Testis (tissue), 3 donors: Measurements from ENCODE around the gene YPEL2. TPM values are rescaled to one million over a fixed set of nuclear protein-coding genes. Genes with fewer than 3 reads are reported as not detected.
"Not testable (repeated sequence)": the region's sequence is repeated elsewhere in the genome, so short reads cannot be mapped to it uniquely, and the experiment has no call there.

Source experiments
- DNase-seq: peaks from one replicate; pipeline ENCODE4 v3.0.0-alpha.2; 2019
- H3K27ac ChIP-seq, 2 donors: fragments of 200-600 bp; sonication (generic); one replicate each; pipeline ENCODE4 v1.5.1; 2019
- H3K27me3 ChIP-seq: fragments of 200-600 bp; sonication (generic); one replicate; pipeline ENCODE4 v1.5.1; 2019
- H3K36me3 ChIP-seq: fragments of 200-600 bp; sonication (generic); one replicate; pipeline ENCODE4 v1.5.1; 2017; ENCODE audit warnings: low read depth; ENCODE audit errors: missing control alignments
- H3K4me1 ChIP-seq: fragments of 200-600 bp; sonication (generic); one replicate; pipeline ENCODE4 v1.5.1; 2019
- H3K4me3 ChIP-seq, 2 donors: fragments of 200-600 bp; sonication (generic); one replicate each; pipeline ENCODE4 v1.5.1; 2017 to 2019
- H3K9me3 ChIP-seq: fragments of 200-600 bp; sonication (generic); one replicate; pipeline ENCODE4 v1.5.1; 2017
- CTCF ChIP-seq, 3 experiments: fragments of 450-650 bp in 2 of 3; fragments of 200-600 bp in 1 of 3; sonication (generic) in 1 of 3; IDR thresholded peaks; one replicate each; pipeline ENCODE4 v1.5.1; 2016 to 2019; ENCODE audit warnings: antibody characterized with exemption in 3 of 3, mild to moderate bottlenecking in 2 of 3, moderate library complexity in 1 of 3
- POLR2A ChIP-seq: fragments of 450-650 bp; IDR thresholded peaks from one replicate; pipeline ENCODE4 v1.6.1; 2017; ENCODE audit warnings: antibody characterized with exemption, mild to moderate bottlenecking, moderate library complexity
- WGBS, 2 donors: methylation state at CpG; one replicate each; pipeline ENCODE4 v1.1.5; 2018; 5-methylcytosine and 5-hydroxymethylcytosine counted together
- intact Hi-C: fragments of 100-400 bp; cut with DNase I; formaldehyde crosslinking; loops from one replicate; pipeline ENCODE4 v1.15.1; 2023; ENCODE audit warnings: low total_unique reads
- polyA plus RNA-seq: library from polyadenylated mRNA; stranded (reverse); fragments of 350-450 nt; fragmentation: Illumina TruSeq; extraction: RNeasy Lipid Tissue Mini Kit (QIAGEN cat#74804); gene quantifications from one replicate; pipeline ENCODE4 v1.2.3, GENCODE V29; 2014; ENCODE audit warnings: low read depth, low replicate concordance; ENCODE audit not compliant: insufficient read depth
- total RNA-seq, 2 donors: library from RNA; depleted of rRNA; stranded (reverse); fragments of >200 nt; gene quantifications; one replicate each; pipeline ENCODE4 v1.2.3, GENCODE V29; 2016

Gene YPEL2
- total and polyA plus RNA-seq, 3 donors from 2014 or later = 20.5 to 48.3 (median 39.8) TPM

GRCh38 chr17:59299400-59300092, 31.9 kb upstream of the YPEL2 start:
- Histone ChIP-seq H3K27me3 (no peaks in the 10 kb centered on the region), H3K27ac (no peak overlapping the region), H3K4me3 (no peak overlapping the region), H3K36me3 (no peaks in the 10 kb centered on the region), H3K9me3 (no peaks in the 10 kb centered on the region), H3K4me1 (peaks cover 3% of the 10 kb centered on the region)
- 92 to 98% methylated on average over 2 of the region's 2 CpGs for WGBS, 2 donors
- no peak for DNase-seq
- intact Hi-C loops = no loop called here
- TF ChIP-seq CTCF (IDR thresholded peaks at IDR 0.05) (no peak), POLR2A (no peak)

- Histone ChIP-seq H3K9me3 (no peaks in the 10 kb centered on the region), H3K27me3 (no peaks in the 10 kb centered on the region), H3K36me3 (no peaks in the 10 kb centered on the region), H3K27ac (no peak overlapping the region), H3K4me1 (peaks cover 3% of the 10 kb centered on the region), H3K4me3 (no peak overlapping the region)
- DNase-seq = no peak
- TF ChIP-seq CTCF (IDR thresholded peaks at IDR 0.05) = no peak
- no peak for TF ChIP-seq POLR2A
- WGBS, 2 donors = 83 to 86% methylated on average over 5 of the region's 5 CpGs
- intact Hi-C loops = no loop called here
These were observed 30.5 kb upstream of the YPEL2 start for GRCh38 chr17:59300941-59301340.

DNA sequence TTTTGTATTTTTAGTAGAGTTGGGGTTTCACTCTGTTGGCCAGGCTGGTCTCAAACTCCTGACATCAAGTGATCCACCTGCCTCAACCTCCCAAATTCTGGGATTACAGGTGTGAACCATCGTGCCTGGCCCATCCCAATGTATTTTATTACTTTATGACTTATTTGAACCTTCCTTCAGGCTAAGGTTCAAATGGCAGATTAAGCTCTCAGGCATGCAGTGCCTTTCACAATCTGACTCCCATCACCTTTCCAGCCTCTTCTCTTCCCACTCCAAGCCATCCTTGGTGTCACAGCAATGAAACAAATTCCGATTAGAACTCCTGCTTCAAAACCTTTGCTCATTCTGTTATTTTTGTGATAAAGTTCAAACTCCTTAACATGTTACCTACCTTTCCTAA, 26.6 kb upstream of the YPEL2 start:
- no peak for DNase-seq
- H3K27me3 ChIP-seq = no peaks in the 10 kb centered on the region
- H3K27ac ChIP-seq = no peak overlapping the region
- no peak for TF ChIP-seq CTCF (IDR thresholded peaks at IDR 0.05)
- TF ChIP-seq POLR2A = no peak
- intact Hi-C loops = no loop called here
- H3K4me3 ChIP-seq = no peak overlapping the region
- no peaks in the 10 kb centered on the region for H3K4me1 ChIP-seq
- no peaks in the 10 kb centered on the region for H3K36me3 ChIP-seq
- no peaks in the 10 kb centered on the region for H3K9me3 ChIP-seq
- 85 to 91% methylated on average over 2 of the region's 2 CpGs for WGBS, 2 donors

DNA sequence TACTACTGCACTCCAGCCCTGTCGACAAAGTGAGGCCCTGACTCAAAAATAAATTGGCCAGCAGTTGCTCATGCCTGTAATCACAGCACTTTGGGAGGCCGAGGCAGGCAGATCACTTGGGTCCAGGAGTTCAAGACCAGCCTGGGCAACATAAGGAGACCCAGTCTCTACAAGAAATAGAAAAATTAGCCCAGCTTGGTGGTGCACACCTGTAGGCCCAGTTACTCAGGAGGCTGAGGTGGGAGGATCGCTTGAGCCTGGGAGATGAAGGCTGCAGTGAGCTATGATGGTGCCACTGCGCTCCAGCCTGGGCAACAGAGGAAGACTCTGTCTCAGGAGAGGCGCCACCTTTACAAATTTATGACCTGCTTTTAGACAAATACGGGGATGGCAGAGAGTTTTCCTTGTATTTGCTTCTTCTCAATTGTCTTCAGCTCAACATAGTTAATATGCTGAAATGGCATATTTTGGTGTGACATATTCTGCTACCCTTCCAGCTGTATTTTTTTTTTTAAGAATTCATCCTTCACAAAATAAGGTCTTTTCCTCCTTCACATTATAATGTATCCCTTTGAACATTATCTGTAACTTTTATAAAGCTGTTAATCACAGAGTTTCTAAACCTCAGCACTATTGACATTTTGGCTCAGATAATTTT, 21.1 kb upstream of the YPEL2 start:
- Histone ChIP-seq H3K27ac (no peak overlapping the region), H3K4me3 (no peak overlapping the region), H3K4me1 (no peaks in the 10 kb centered on the region), H3K36me3 (no peaks in the 10 kb centered on the region), H3K9me3 (no peaks in the 10 kb centered on the region), H3K27me3 (no peaks in the 10 kb centered on the region)
- intact Hi-C loops = no loop called here
- no peak for TF ChIP-seq POLR2A
- TF ChIP-seq CTCF (IDR thresholded peaks at IDR 0.05) = no peak
- 72 to 73% methylated on average over 6 of the region's 6 CpGs for WGBS, 2 donors
- DNase-seq = no peak

DNA sequence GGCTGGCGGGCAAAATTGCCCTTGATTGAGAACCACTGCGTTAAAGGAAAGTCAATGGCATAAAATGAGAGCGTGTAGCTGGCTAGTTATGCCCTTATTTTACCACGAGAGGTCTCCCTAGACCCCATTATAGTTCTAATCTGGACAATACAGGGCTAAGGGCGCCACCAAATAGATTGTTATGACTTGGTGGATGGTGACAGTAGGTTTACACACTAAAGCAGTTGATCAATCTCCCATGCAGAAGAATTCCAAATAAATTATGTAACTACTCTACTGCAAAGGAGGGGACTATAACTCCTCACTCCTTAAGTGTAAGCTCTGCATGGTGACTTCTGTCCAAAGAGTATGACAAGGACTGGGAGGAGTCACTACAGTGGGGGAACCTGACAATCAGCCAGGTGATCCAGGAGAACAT, 20.4 kb upstream of the YPEL2 start:
- TF ChIP-seq POLR2A (no peak), CTCF (IDR thresholded peaks at IDR 0.05) (peak; percentile 66 to 78 (median 70))
- Histone ChIP-seq H3K27me3 (no peaks in the 10 kb centered on the region), H3K9me3 (no peaks in the 10 kb centered on the region), H3K27ac (no peak overlapping the region), H3K36me3 (no peaks in the 10 kb centered on the region), H3K4me3 (no peak overlapping the region), H3K4me1 (no peaks in the 10 kb centered on the region)
- intact Hi-C loops = no loop called here
- peak; percentile 59 for DNase-seq
- 25 to 33% methylated on average over 5 of the region's 5 CpGs for WGBS, 2 donors

GRCh38 chr17:59311521-59311920, 19.9 kb upstream of the YPEL2 start:
- DNase-seq, H3K9me3 ChIP-seq, intact Hi-C loops, H3K36me3 ChIP-seq, H3K4me1 ChIP-seq, H3K27me3 ChIP-seq, H3K27ac ChIP-seq, H3K4me3 ChIP-seq: not testable (repeated sequence)
- WGBS, 2 donors = 88 to 94% methylated on average over 7 of the region's 7 CpGs
